ENCODE results near the gene MMRN2.

DNA sequence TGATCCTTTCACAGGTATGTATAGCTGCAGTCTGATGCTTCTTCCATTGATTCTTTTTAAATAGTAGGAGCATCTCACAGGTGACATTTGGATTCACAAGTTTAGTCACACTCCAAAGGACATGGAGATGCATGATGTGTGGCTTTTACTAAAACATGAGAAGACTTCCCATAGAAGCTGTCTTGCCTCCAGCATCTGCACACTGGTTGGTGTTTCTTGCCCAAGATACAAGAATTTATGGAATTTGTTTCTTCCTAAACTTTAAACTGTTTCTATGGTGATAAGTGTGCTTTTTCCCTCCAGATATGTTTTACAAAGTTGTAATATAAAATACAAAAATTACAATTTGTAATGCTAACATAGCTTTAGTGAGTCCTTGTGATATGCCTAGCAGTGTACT lies 35.0 kb upstream of the MMRN2 start:
- no peak for TF ChIP-seq CTCF (IDR thresholded peaks at IDR 0.05)
- TF ChIP-seq POLR2A (IDR thresholded peaks at IDR 0.05) = no peak

Data from thyroid gland (tissue), 4 donors.